GM19351 (cell line): ENCODE data around the gene C15orf61.

Source experiments
- ATAC-seq: cut with Tn5 transposase; IDR thresholded peaks from one replicate; pipeline ENCODE4 v1.9.1; 2021; ENCODE audit warnings: mild to moderate bottlenecking, moderate library complexity; ENCODE audit not compliant: unreplicated experiment

C15orf61 gene

GRCh38 chr15:67512933-67513714, 7.8 kb upstream of the C15orf61 start:
- ATAC-seq: no peak

DNA sequence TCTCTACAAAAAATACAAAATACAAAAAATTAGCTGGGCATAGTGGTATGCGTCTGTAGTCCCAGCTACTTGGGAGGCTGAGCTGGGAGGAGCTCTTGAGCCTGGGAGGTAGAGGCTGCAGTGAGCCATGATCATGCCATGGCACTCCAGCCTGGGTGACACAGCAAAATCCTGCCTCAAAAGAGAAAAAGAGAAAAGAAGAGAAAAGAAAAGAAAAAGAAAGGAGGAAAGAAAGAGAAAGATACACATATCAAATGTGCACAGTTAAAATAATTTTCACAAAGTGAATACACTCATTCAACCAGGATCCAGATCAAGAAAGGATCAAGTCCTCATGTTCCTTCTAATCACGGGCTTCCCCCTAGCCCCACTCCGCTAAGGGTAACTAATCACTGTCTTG, 5.8 kb upstream of the C15orf61 start:
- no peak for ATAC-seq

DNA sequence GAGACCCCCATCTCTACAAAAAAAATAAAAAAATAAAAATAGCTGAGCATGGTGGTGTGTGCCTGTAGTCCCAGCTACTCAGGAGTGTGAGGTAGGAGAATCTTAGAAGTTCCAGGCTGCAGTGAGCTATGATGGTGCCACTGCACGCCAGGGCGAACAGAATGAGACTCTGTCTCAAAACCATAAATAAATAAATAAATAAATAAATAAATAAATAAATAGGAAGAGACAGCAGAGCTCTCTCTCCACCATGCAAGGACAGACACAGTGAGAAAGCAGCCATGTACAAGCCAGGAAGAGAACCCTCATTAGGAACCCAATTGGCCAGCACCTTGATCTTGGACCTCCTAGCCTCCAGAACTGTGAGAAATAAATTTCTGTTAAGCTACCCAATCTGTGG, 5.4 kb upstream of the C15orf61 start:
- no peak for ATAC-seq

- ATAC-seq: peak; percentile 15
Observed at GRCh38 chr15:67520321-67521028, 456 bp upstream of the C15orf61 start.

DNA sequence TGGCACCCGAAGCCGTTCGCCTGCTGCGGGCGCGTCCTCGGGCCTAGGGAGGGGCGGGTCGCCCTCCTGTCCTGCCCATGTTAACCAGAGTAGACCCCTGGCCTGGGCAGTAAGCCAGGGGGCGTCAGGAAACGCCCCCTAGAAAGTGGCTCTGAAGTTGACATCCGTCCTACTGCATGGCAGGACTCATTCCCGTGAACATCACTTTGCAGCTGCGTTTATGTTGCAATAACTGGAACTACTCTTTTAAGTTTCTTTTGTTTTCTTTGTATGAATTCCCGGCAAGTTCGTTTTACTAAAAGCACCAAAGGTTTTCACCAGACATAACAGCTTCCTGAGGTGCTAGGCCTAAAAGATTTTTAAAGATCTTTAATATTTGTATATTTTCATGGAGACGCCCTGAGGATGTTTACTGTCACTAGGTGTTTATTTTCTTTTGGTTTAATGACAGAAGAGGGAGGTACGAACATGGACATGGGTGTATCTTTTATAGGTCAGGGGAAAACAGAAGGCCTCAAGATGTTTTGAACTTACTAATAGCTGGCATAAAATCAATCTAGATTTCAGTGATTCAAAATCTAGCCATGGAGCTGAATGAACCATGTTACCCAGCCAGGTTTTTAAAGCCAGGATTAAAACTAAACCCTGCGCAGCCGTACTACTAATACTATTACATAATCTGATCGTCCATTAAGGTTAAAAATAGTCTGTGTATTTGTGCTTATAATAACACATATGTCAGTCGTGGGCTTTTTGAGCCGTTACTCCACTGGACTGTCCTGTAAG, 1.0 kb downstream of the C15orf61 start:
- ATAC-seq: no peak

- no peak for ATAC-seq
Observed at GRCh38 chr15:67523330-67523729, 2.4 kb downstream of the C15orf61 start.

GRCh38 chr15:67524235-67524634, 3.3 kb downstream of the C15orf61 start:
- no peak for ATAC-seq

DNA sequence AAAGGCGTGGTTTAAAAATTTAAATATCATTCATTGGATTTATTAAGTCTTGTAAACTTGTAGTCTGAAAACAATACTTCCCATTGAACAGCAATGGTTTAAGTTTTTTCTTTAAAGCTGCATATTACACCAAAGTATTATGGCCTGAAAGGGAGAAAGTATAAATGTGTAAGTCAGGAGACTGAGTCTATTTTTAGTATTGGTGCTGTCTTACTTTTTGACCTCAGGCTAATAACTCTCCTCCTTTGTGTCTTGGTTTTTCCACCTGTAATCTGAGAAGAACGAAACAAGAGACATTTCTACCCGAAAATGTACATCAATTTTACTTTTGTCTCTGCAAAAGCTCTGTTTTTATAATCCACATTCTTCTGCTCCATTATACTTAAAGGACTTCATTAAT, 7.6 kb downstream of the C15orf61 start:
- ATAC-seq: no peak

GRCh38 chr15:67531379-67531914, 10.5 kb downstream of the C15orf61 start:
- ATAC-seq: no peak

- ATAC-seq: no peak
Observed at GRCh38 chr15:67533873-67534272, 12.9 kb downstream of the C15orf61 start.

DNA sequence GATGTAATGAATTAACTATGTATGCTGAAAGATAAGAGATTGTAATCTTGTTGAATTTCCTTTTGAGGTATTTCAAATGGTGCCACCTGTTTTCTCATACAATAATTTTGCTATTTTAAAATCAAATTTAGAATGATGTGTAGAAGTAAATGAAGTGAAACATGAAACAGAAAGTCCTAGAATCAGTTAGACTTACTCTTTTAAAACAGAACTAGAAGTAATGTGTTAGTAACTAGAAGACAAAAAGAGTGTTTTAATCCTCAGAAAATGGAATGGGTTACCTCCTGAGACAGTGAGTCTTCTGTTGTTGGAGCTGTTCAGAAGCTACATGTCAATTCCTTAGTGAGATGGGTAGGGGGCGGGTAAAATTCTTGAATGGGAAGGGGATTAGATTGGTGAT, 13.4 kb downstream of the C15orf61 start:
- ATAC-seq: no peak

DNA sequence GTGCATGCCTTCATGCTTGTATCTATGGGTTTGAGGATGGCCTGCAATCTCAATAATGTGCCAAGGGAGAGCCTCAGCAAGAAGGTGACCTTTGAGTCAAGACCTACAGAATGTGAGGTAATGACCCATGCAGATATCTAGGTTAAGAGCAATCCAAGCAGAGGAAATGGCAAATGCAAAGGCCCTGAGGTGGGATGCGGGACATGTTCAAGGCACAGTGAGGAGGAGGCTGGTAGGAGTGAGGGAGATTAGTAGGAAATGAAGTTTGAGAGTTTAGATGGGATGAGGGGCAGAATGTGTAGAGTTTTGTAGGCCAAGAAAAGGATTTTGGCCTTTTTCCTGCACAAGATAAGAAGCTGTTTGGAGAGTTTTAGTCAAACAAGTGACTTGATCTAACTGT, 16.8 kb downstream of the C15orf61 start:
- ATAC-seq: no peak

GRCh38 chr15:67542420-67543347, 21.8 kb downstream of the C15orf61 start, which contains the start of gene MAP2K5:
Gene MAP2K5, plus strand, starts transcription at chr15:67542703. Its CDS starts 633 bp downstream, at chr15:67543336.
- no peak for ATAC-seq

- no peak for ATAC-seq
Observed at GRCh38 chr15:67543348-67543718, 22.4 kb downstream of the C15orf61 start.

DNA sequence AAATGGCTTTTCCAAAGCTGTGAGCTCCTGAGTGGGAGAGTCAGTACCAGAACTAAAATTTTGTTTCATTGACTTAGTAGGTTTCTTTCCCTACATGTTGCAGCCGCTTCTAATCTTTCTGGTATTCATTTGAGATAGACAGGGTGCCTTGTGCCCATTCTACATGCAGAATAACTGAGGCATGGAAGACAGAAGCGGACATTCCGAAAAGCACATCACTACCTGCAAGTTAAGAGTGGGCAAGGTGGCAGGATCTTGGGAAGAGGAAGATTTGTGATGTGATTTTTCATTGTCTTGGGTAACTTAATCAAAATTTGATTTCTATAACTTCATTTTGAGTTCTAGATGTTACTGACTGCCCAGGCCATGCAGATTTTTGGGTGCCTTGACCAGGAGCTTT, 23.5 kb downstream of the C15orf61 start:
- no peak for ATAC-seq

GRCh38 chr15:67545864-67546263, 24.9 kb downstream of the C15orf61 start:
- ATAC-seq: no peak

DNA sequence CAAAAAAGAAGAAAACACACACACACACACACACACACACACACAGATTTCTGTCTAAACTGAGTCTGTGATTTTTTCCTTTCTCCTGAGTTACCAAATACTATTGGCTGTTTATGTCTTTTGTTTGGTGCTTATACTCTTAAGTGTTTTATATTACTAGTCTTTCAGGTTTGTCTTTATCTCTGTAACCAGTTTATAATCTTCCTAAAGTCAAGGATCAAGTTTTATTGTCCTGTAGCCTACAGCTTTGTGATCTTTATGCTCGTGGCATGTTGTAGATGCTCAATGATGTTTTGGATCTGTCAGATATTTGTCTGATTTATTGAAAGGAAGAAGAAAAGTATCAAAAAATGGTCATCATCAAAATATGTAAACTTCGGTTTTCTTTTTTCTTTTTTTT, 26.1 kb downstream of the C15orf61 start:
- ATAC-seq: no peak

GRCh38 chr15:67547836-67548235, 26.9 kb downstream of the C15orf61 start:
- no peak for ATAC-seq

GRCh38 chr15:67548236-67548852, 27.4 kb downstream of the C15orf61 start:
- ATAC-seq: no peak
